Astrocyte (in vitro differentiated cells and primary cell): ENCODE results near the gene PPP1R12C.

Experiments
- CTCF ChIP-seq: IDR thresholded peaks from 2 replicates; pipeline ENCODE4 v1.5.1; 2011; ENCODE audit warnings: low read depth, mild to moderate bottlenecking, inconsistent platforms, low read length, moderate library complexity; ENCODE audit not compliant: insufficient read depth
- EZH2 ChIP-seq: IDR thresholded peaks from 2 replicates; pipeline ENCODE4 v1.6.1; 2012; ENCODE audit warnings: mild to moderate bottlenecking, low read length, inconsistent platforms; ENCODE audit not compliant: insufficient read depth

DNA sequence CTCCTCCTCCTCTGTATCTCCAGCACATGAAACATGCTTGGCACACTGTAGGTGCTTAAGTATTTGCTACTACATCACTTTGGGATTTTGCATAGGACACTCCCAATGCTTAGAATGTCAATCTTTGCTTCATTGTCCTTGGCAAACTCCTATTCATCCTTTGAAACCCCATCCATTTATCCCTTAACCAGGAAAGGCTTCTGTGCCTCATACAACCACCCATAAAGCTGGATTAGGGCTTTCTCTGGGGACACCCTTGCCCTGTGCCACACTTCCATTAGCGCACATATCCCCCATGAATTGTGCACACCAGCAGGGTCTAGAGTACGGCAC lies 47.6 kb downstream of the PPP1R12C start:
- no peak for TF ChIP-seq EZH2
- no peak for TF ChIP-seq CTCF
